ENCODE measurements around the gene VMAC.
"Not testable (repeated sequence)": the region's sequence is repeated elsewhere in the genome, so short reads cannot be mapped to it uniquely, and the experiment has no call there.

VMAC gene, protein sequence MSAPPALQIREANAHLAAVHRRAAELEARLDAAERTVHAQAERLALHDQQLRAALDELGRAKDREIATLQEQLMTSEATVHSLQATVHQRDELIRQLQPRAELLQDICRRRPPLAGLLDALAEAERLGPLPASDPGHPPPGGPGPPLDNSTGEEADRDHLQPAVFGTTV

DNA sequence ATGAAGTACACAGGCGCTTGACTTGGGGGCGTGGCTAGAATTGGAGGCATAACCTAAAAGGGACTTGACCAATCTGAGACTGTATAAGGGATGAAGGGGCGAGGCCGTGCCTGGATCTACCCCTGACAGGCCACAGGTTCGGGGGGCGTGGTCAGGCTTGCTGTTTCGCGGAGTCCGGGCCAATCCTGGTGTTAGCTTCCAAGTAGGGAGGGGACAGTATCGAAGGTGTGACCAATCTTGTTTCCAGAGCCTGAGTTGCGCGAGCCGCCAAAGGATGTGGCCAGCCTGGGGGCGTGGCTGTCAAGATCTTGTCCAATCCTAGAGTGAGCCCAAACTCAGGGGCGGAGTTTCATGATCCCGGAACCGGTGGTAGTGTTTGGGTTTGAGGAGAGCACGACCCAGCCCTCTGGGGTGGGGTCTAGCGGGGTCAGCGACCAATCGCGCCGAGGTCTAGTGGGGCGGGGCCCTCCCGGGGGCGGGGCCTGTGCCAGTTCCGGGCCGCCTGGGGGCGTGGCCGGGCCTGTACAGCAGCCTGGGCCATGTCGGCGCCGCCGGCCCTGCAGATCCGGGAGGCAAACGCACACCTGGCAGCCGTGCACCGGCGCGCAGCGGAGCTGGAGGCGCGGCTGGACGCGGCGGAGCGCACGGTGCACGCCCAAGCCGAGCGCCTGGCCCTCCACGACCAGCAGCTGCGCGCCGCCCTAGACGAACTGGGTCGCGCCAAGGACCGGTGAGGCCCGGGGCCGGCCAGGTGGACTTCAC, at the start of gene VMAC:
VMAC (plus strand) TSS at position 521 of the 762 bp plus-strand sequence; CDS start at position 540, 19 bp downstream.
- peak; percentile 100 for DNase-seq

GRCh38 chr19:5855151-5855550, 49.5 kb upstream of the VMAC start:
- DNase-seq, result not testable (repeated sequence)

DNA sequence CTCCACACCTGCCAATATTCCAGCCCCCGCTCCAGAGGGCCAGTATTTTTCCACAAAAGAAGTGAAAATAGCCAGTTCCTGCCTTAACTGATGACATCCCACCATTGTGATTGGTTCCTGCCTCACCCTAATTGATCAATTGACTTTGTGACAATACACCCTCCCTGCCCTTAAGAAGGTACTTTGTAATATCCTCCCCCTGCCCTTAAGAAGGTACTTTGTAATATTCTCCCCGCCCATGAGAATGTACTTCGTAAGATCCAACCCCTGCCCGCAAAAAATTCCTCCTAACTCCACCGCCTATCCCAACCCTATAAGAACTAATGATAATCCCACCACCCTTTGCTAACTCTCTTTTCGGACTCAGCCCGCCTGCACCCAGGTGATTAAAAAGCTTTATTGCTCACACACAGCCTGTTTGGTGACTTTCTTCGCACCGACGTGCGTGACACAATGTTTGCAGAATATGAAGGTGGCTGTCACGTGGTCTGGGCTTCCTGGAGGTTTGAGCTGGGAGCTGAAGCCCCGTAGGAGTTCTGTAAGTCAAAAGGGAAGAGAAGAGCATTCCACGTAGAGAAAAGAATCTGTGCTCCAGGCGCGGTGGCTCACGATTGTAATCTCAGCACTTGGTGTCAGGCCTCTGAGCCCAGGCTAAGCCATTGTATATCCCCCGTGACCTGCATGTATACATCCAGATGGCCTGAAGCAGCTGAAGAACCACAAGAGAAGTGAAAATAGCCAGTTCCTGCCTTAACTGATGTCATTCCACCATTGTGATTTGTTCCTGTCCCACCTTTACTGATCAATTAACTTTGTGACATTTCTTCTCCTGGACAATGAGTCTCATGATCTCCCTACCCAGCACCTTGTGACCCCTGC, 47.2 kb upstream of the VMAC start:
- DNase-seq, result no peak

GRCh38 chr19:5863030-5863665, 41.5 kb upstream of the VMAC start:
- no peak for DNase-seq

- DNase-seq, result no peak
These were observed 40.5 kb upstream of the VMAC start for GRCh38 chr19:5864013-5864720.

DNA sequence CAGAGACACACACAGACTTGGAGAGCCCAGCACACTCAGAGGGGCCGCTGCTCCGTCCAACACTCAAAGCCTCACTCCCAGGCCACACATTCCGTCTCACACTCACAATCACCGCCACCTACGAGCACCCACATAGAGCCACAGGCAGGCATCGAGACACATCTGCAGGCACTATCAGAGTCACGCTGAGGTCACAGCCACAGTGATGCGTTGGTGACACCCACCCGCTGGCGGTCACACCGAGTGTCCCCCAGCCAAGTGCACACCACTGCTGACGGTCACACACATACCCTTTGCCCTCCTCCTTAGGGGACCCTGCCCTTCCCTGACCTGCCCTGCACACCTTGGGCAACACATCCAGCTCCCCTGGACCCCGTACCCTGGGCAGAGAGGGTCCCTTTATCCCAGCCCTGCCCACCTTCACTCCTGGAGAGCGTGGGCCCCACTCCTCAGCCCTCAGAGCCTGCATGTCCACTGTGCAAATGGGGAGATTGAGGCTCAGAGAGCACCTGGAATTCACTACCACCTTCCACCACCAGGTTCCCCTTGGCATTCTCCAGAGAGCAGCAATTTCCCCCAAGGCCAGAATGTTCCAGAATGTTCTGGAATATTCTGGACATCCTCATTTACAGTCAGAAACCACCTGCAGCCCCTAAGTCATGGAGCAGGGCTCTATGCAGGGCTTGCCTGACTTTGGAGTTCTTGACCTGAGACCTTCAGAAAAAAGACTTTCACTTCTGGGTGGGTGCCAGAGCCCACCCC, 39.8 kb upstream of the VMAC start:
- DNase-seq, result no peak

- DNase-seq, result no peak
These were observed 38.9 kb upstream of the VMAC start for GRCh38 chr19:5865772-5866171.

DNA sequence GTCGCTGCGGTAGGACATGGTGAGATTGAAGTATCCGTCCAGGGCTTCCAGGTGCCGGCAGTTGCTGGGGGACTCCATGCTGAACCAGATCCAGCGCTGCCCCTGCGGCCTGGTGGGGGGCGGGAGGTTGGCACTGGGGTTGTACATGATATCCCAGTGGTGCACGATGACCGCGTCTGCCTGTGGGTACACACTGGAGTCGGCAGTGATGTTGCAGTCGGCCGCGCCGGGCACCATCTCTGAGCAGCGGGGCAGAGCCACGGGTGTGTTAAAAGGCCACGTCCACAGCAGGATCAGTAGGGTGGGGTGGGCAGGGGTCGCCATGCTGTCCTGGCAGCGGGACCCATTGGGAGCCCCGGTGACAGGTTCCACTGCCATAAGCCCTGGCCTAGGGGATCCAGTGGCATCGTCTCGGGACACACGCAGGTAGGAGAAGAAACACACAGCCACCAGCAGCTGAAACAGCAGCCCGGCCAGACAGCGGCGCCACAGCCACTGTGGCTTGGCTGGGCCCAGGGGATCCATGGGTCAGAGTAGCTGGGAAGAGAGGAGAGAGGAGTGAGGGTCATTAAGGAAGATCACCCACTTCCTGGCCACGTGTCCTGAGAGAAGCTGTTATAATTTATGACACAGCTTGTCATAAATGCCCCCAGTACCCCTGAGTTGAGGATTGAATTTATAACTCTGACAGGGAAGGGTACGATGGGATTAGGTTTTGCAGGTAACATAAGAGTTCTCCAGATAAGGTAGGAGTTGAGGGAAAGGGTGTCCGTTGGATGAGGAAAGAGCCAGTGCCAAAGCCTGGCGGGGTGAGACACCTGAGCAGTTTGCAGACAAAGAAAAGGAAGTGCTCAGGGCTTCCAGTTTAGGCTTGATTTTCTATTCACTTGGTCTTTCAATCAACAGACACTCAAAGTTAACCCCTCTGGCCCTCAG, 37.2 kb upstream of the VMAC start:
- DNase-seq, result no peak

- no peak for DNase-seq
These were observed 33.7 kb upstream of the VMAC start for GRCh38 chr19:5870986-5871394.

GRCh38 chr19:5873617-5874199, 31.0 kb upstream of the VMAC start:
- DNase-seq, result no peak

GRCh38 chr19:5874496-5874895, 30.2 kb upstream of the VMAC start:
- not testable (repeated sequence) for DNase-seq

DNA sequence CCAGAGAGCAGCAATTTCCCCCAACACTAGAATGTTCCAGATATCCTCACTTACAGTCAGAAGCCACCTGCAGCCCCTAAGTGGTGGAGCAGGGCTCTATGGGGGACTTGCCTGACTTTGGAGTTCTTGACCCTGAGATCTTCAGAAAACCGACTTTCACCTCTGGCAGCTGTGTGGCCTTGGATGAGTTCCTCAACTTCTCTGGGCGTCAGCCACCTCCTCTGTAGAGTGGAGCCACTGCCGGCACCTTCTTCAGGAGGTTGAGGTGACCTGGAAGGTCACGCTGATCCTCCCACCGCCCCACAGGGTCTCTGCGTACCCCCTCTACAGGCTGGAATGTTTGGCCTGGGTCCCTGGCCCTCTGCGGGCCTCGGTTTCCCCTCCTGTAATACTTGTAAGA, 27.2 kb upstream of the VMAC start:
- no peak for DNase-seq

GRCh38 chr19:5877882-5878281, 26.8 kb upstream of the VMAC start:
- DNase-seq, result no peak

DNA sequence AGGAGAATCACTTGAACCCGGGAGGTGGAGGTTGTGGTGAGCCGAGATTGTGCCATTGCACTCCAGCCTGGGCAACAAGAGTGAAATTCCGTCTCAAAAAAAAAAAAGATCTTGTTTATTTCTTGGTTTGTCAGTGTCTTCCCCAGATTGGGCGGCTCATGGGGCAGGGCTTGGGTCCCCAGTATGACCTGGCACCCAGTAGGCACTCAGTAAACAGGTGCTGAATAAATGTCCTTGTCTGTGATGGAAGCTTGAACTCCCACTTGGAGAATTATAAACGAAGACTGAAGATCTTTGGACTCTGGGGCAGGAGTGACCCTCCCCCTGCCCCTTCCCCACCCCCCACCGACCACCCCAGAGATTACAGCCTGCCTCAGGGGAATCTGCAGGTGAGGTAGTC, 24.5 kb upstream of the VMAC start:
- no peak for DNase-seq

DNA sequence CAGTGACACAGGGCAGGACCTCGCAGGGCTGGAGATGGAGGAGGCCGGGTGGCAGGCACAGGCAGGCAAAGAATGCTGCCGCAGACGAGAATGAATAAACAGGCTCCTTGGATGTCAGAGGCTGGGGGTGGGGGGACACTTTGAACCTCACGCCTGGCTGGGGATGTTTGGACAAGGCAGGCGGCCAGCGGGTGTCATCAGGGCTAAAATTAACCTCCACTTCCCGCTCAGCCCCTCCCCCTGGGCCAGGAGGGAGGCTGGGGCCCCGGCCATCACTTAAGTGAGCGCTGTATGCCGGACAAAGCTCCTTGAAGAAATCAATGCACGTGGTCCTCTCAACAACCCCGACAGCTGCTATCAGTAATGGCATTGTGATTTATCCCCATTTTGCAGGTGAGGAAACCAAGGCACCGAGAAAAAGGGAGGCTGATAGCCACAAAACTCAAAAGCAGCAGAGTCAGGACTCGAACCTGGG, 24.0 kb upstream of the VMAC start:
- DNase-seq, result no peak

DNA sequence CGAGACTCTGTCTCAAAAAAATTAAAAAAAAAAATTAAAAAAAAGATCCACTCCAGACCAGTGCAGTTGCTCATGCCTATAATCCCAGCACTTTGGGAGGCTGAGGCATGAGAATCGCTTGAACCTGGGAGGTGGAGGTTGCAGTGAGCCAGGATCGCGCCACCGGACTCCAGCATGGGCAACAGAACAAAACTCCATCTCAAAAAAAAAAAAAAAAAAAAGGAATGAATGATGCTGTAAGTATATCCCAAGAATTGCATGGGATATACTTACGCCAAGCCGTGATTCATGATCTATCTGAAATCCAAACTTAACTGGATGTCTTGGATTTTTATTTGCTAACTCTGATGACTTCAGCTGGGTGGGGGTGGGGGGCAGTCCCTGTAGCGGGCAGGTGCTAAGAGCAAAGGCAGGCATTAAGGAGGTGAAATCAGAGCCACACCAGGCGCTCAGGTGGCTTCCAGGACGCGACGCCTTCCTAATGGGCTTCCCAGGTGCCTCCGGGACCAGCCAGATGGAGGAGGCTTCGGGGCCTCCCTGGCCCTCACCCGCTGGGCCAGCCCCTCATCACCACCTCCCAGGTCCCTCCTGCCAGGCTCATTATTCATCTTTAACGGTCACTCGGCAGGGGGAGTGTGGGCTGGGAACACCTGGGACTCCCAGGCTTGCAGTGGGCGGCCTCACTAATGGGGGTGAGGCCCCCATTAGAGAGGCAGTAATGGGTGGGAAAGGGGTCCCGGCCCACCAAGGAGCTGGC, 23.0 kb upstream of the VMAC start:
- no peak for DNase-seq

- no peak for DNase-seq
These were observed 22.2 kb upstream of the VMAC start for GRCh38 chr19:5882421-5882968.

GRCh38 chr19:5883157-5883873, 21.4 kb upstream of the VMAC start:
- not testable (repeated sequence) for DNase-seq
